ENCODE data around the gene EFCAB12. TPM values are rescaled to one million over a fixed set of nuclear protein-coding genes. Genes with fewer than 3 reads are reported as not detected.

The EFCAB12 gene
- polyA plus RNA-seq, 1 donor = 1.5 TPM

DNA sequence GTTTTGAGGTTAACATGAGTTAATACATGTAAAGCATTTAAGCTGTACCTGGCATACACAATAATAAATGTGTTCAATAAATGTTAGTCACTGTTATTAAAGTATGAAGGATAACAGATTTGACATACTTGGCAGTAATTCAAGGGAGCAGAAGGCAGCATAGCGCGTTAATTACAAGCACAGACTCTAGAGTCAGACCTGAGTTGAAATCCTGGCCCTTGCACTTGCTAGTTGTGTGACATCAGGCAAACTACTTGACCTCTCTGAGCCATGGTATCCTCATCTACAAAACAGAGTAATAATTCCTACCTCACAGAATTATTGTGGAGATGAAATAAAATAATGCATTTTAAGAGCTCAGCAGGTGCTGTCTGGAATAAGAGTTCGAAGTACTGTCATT is 17.0 kb upstream of the EFCAB12 start:
- peaks cover 11% of the 10 kb centered on the region for H3K4me1 ChIP-seq (ENCODE audit: control insufficient read depth, insufficient read depth, low read length)
- no peak overlapping the region for H3K4me3 ChIP-seq (ENCODE audit: low read length)
- no peaks in the 10 kb centered on the region for H3K27me3 ChIP-seq (ENCODE audit: control insufficient read depth, insufficient read depth, low read length)
- no peaks in the 10 kb centered on the region for H3K36me3 ChIP-seq (ENCODE audit: control insufficient read depth, insufficient read depth, low read length)
- WGBS (ENCODE audit: insufficient coverage, low lambda C conversion rate) = no CpG with 5 or more reads among the region's 3 CpGs
- no peak overlapping the region for H3K27ac ChIP-seq (ENCODE audit: low read length)
- DNase-seq = no peak
- no peaks in the 10 kb centered on the region for H3K9me3 ChIP-seq (ENCODE audit: control insufficient read depth, low read depth, low read length)

GRCh38 chr3:129442947-129443346 is 14.5 kb upstream of the EFCAB12 start:
- no peaks in the 10 kb centered on the region for H3K27me3 ChIP-seq (ENCODE audit: control insufficient read depth, insufficient read depth, low read length)
- H3K4me1 ChIP-seq (ENCODE audit: control insufficient read depth, insufficient read depth, low read length) = peaks cover 11% of the 10 kb centered on the region
- H3K27ac ChIP-seq (ENCODE audit: low read length) = no peak overlapping the region
- H3K9me3 ChIP-seq (ENCODE audit: control insufficient read depth, low read depth, low read length) = no peaks in the 10 kb centered on the region
- H3K36me3 ChIP-seq (ENCODE audit: control insufficient read depth, insufficient read depth, low read length) = peaks cover under 1% of the 10 kb centered on the region
- no peak for DNase-seq
- H3K4me3 ChIP-seq (ENCODE audit: low read length) = no peak overlapping the region

GRCh38 chr3:129442486-129442885 is 14.1 kb upstream of the EFCAB12 start:
- Histone ChIP-seq H3K36me3 (ENCODE audit: control insufficient read depth, insufficient read depth, low read length) (peaks cover 5% of the 10 kb centered on the region), H3K27ac (ENCODE audit: low read length) (no peak overlapping the region), H3K4me1 (ENCODE audit: control insufficient read depth, insufficient read depth, low read length) (peaks cover 11% of the 10 kb centered on the region), H3K4me3 (ENCODE audit: low read length) (no peak overlapping the region), H3K9me3 (ENCODE audit: control insufficient read depth, low read depth, low read length) (no peaks in the 10 kb centered on the region), H3K27me3 (ENCODE audit: control insufficient read depth, insufficient read depth, low read length) (no peaks in the 10 kb centered on the region)
- WGBS (ENCODE audit: insufficient coverage, low lambda C conversion rate) = 80% methylated on average over 1 of the region's 2 CpGs
- DNase-seq = no peak

DNA sequence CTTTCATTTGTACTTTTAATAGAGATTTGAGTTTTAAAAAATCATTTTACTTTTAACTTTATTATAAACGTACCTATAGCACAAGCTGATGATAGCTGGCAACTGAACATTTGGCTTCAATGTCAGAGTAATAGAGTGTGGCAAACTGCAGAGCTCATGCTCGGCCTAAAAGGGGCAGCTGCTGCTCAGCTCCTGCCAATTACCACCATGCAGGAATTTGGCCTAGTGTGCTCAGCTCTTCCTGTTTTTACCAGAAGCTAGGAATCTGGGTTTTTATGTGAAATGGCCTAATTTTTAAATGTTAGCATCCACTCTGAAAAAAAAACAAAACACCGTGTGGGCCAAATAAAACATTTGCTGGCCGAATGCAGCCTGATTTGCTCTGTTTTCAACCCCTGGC is 13.3 kb upstream of the EFCAB12 start:
- DNase-seq = no peak
- peaks cover 11% of the 10 kb centered on the region for H3K4me1 ChIP-seq (ENCODE audit: control insufficient read depth, insufficient read depth, low read length)

GRCh38 chr3:129441215-129441614 is 12.8 kb upstream of the EFCAB12 start:
- Histone ChIP-seq H3K9me3 (ENCODE audit: control insufficient read depth, low read depth, low read length) (no peaks in the 10 kb centered on the region), H3K27me3 (ENCODE audit: control insufficient read depth, insufficient read depth, low read length) (no peaks in the 10 kb centered on the region), H3K36me3 (ENCODE audit: control insufficient read depth, insufficient read depth, low read length) (peaks cover 16% of the 10 kb centered on the region), H3K4me3 (ENCODE audit: low read length) (peak overlapping the region; percentile 98), H3K4me1 (ENCODE audit: control insufficient read depth, insufficient read depth, low read length) (peaks cover 11% of the 10 kb centered on the region), H3K27ac (ENCODE audit: low read length) (peak overlapping the region; percentile 83)
- WGBS (ENCODE audit: insufficient coverage, low lambda C conversion rate) = no CpG with 5 or more reads among the region's 9 CpGs
- DNase-seq = no peak

More for the DNA sequence above, 13.3 kb upstream of the EFCAB12 start:
- Histone ChIP-seq H3K9me3 (ENCODE audit: control insufficient read depth, low read depth, low read length) (no peaks in the 10 kb centered on the region), H3K27me3 (ENCODE audit: control insufficient read depth, insufficient read depth, low read length) (no peaks in the 10 kb centered on the region), H3K27ac (ENCODE audit: low read length) (no peak overlapping the region), H3K4me3 (ENCODE audit: low read length) (no peak overlapping the region), H3K36me3 (ENCODE audit: control insufficient read depth, insufficient read depth, low read length) (peaks cover 10% of the 10 kb centered on the region)
- no CpG with 5 or more reads among the region's 4 CpGs for WGBS (ENCODE audit: insufficient coverage, low lambda C conversion rate)

GRCh38 chr3:129440618-129441190 is 12.3 kb upstream of the EFCAB12 start:
- H3K9me3 ChIP-seq (ENCODE audit: control insufficient read depth, low read depth, low read length) = no peaks in the 10 kb centered on the region
- 0% methylated on average over 2 of the region's 9 CpGs for WGBS (ENCODE audit: insufficient coverage, low lambda C conversion rate)
- peak overlapping the region; percentile 98 for H3K4me3 ChIP-seq (ENCODE audit: low read length)
- H3K36me3 ChIP-seq (ENCODE audit: control insufficient read depth, insufficient read depth, low read length) = peaks cover 19% of the 10 kb centered on the region
- no peaks in the 10 kb centered on the region for H3K27me3 ChIP-seq (ENCODE audit: control insufficient read depth, insufficient read depth, low read length)
- peak overlapping the region; percentile 83 for H3K27ac ChIP-seq (ENCODE audit: low read length)
- peaks cover 11% of the 10 kb centered on the region for H3K4me1 ChIP-seq (ENCODE audit: control insufficient read depth, insufficient read depth, low read length)
- no peak for DNase-seq

DNA sequence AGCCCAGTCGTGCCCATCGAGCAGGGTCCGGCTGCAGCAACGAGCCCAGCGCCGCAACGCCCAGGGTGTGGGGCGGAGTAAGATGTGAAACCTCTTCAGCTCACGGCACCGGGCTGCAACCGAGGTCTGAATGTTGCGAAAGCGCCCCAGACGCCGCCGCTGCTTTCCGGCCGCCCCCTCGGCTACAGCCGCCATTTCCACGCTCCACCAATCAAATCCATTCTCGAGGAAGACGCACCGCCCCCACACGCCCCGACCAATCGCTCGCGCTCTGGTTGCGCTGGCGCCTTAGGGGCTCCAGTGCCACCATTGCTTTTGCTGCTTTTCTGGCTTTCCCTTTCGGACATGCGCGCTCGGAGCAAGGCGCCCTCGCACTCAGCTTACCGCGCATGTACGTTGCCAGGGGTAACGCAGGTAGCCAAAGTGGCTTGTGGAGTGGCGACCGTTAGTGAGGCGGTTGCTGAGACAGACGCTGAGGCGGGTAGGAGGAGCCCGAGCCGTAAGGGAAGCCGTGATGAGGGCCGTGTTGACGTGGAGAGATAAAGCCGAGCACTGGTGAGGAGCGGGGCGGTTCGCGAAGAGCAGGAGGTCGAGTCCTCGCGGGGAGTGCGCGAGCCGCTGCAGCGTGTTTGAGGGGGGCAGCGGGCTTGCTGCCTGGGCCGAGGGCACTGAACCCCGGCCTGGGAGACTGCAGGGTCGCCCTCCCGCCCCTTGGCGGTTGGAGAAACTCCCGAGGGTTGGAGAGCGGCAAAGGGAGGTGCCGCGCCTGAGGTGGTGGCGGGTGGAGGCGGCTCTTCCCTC is 11.6 kb upstream of the EFCAB12 start, which contains the start of the genes IFT122 and MBD4:
IFT122 (plus strand) TSS at position 408 of the 801 bp plus-strand sequence; CDS start at position 515, 107 bp downstream.
MBD4 (minus strand) TSS at position 132 of the 801 bp plus-strand sequence; CDS start at position 17, 115 bp downstream.
- peaks cover 19% of the 10 kb centered on the region for H3K36me3 ChIP-seq (ENCODE audit: control insufficient read depth, insufficient read depth, low read length)
- no peaks in the 10 kb centered on the region for H3K9me3 ChIP-seq (ENCODE audit: control insufficient read depth, low read depth, low read length)
- H3K27me3 ChIP-seq (ENCODE audit: control insufficient read depth, insufficient read depth, low read length) = no peaks in the 10 kb centered on the region
- no CpG with 5 or more reads among the region's 75 CpGs for WGBS (ENCODE audit: insufficient coverage, low lambda C conversion rate)
- peak within 1 kb of the TSS; percentile 98 for H3K4me3 ChIP-seq (ENCODE audit: low read length)
- peak; percentile 98 to 99 for DNase-seq
- peak within 1 kb of the TSS; percentile 91 for H3K27ac ChIP-seq (ENCODE audit: low read length)
- peaks cover 11% of the 10 kb centered on the region for H3K4me1 ChIP-seq (ENCODE audit: control insufficient read depth, insufficient read depth, low read length)

DNA sequence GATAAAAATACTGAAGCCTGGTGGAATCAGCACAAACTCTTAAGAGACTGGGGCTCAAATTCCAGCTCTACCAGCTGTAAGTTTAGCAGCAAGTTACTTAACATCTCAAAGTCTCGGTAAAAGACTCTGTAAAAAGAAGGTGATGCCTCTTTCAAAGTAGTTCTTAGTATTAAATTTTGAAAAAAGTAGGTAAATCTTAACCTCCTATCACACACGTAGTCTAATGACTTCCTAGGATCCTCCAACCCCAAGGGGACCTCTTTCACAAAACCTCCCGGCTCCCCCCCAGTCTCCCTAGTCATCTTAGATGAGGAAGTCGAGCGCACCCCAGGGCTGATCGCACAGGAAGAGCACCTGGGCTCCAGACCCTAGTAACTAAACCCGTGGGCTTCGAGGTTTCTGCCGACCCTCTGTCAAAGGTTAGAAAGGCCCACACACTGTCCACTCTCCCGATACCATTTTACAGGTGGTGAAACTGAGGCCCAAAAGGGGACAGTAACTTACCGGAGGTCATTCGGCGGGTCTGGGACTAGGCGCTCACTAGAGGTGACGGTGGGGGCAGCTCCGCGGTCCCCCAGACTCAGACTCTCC is 10.9 kb upstream of the EFCAB12 start:
- DNase-seq = no peak
- no CpG with 5 or more reads among the region's 17 CpGs for WGBS (ENCODE audit: insufficient coverage, low lambda C conversion rate)
- Histone ChIP-seq H3K9me3 (ENCODE audit: control insufficient read depth, low read depth, low read length) (no peaks in the 10 kb centered on the region), H3K27ac (ENCODE audit: low read length) (peak overlapping the region; percentile 91), H3K4me1 (ENCODE audit: control insufficient read depth, insufficient read depth, low read length) (peaks cover 11% of the 10 kb centered on the region), H3K4me3 (ENCODE audit: low read length) (peak overlapping the region; percentile 98), H3K27me3 (ENCODE audit: control insufficient read depth, insufficient read depth, low read length) (no peaks in the 10 kb centered on the region), H3K36me3 (ENCODE audit: control insufficient read depth, insufficient read depth, low read length) (peaks cover 19% of the 10 kb centered on the region)

DNA sequence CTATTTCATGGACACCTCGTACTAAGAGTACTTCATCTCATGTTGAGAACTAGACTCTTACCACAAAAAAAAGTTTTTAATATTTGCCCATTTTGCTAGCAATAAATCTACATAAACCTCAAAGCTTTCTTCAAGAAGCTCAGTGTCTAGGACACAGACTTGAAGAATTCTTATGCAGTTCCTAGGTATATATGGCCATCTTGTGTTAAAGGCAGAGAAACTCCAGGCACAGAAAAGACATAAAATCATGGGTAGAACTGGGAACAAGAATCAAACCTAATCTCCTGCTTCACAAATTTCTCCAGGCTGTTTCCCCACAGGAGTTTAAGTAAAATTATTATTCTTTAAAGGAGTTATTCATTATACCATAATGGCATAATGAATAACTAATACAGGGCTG is 6.9 kb upstream of the EFCAB12 start:
- Histone ChIP-seq H3K36me3 (ENCODE audit: control insufficient read depth, insufficient read depth, low read length) (peaks cover 37% of the 10 kb centered on the region), H3K9me3 (ENCODE audit: control insufficient read depth, low read depth, low read length) (no peaks in the 10 kb centered on the region), H3K4me1 (ENCODE audit: control insufficient read depth, insufficient read depth, low read length) (peaks cover 8% of the 10 kb centered on the region), H3K27me3 (ENCODE audit: control insufficient read depth, insufficient read depth, low read length) (no peaks in the 10 kb centered on the region), H3K27ac (ENCODE audit: low read length) (no peak overlapping the region), H3K4me3 (ENCODE audit: low read length) (no peak overlapping the region)
- no peak for DNase-seq
- WGBS (ENCODE audit: insufficient coverage, low lambda C conversion rate) = no CpG with 5 or more reads among the region's 1 CpG

GRCh38 chr3:129434140-129434539 is 5.7 kb upstream of the EFCAB12 start:
- WGBS (ENCODE audit: insufficient coverage, low lambda C conversion rate) = no CpG with 5 or more reads among the region's 1 CpG
- Histone ChIP-seq H3K36me3 (ENCODE audit: control insufficient read depth, insufficient read depth, low read length) (peaks cover 37% of the 10 kb centered on the region), H3K27ac (ENCODE audit: low read length) (peak overlapping the region; percentile 61), H3K27me3 (ENCODE audit: control insufficient read depth, insufficient read depth, low read length) (no peaks in the 10 kb centered on the region), H3K9me3 (ENCODE audit: control insufficient read depth, low read depth, low read length) (no peaks in the 10 kb centered on the region), H3K4me3 (ENCODE audit: low read length) (no peak overlapping the region), H3K4me1 (ENCODE audit: control insufficient read depth, insufficient read depth, low read length) (peaks cover 8% of the 10 kb centered on the region)
- DNase-seq = no peak

Data from large intestine (tissue), 3 donors.